HepG2 (cell line): Measurements from ENCODE around the gene GIPC3. TPM values are rescaled to one million over a fixed set of nuclear protein-coding genes. Genes with fewer than 3 reads are reported as not detected.

Experiments
- ATAC-seq: fragments of 200-7000 bp; cut with Tn5 transposase; 3 replicates; pipeline ENCODE4 v1.9.1; 2020; ENCODE audit warnings: mild to moderate bottlenecking, moderate library complexity
- BruUV-seq: library from RNA; stranded (reverse); fragments of 400-500 nt; replicated peaks from 2 replicates; lab custom pipeline; 2021; lab: Mats Ljungman, UMichigan
- CTCF ChIA-PET: fragments of 300-600 bp; formaldehyde crosslinking; extraction: SDS; loops from one replicate; lab custom pipeline; 2021; ENCODE audit warnings: low total read pairs, inconsistent platforms, low intra/inter-chr PET ratio; lab: Yijun Ruan, JAX
- POLR2A ChIA-PET: fragments of 350-600 bp; sonication (Branson Sonifier 250); formaldehyde crosslinking; loops from one replicate; lab custom pipeline; 2020; ENCODE audit warnings: antibody characterized with exemption, inconsistent platforms; lab: Yijun Ruan, JAX
- DNase-seq: peaks from one replicate; pipeline ENCODE4 v3.0.0-alpha.2; 2015; ENCODE audit warnings: low spot score
- FAIRE-seq: peaks from 3 replicates; lab custom pipeline; 2011; peaks lifted over from hg19 to GRCh38; lab: Jason Lieb, UNC
- H2AFZ ChIP-seq: one replicate; pipeline ENCODE4 v1.6.1; 2011; ENCODE audit warnings: low read length, inconsistent platforms
- H3K27ac ChIP-seq: fragments of 300-600 bp; 3 replicates; pipeline ENCODE4 v1.8.0; 2011; ENCODE audit warnings: mixed run types, mild to moderate bottlenecking, mixed read lengths, low read length, inconsistent platforms; ENCODE audit not compliant: insufficient read depth; ENCODE audit errors: extremely low read length
- H3K27me3 ChIP-seq, 2 experiments: fragments of 200-600 bp in 1 of 2; 2 replicates in 1 of 2; 3 replicates in 1 of 2; pipeline versions ENCODE4 v1.6.0 to v1.8.0; 2011; ENCODE audit warnings: low read length in 2 of 2, mild to moderate bottlenecking in 2 of 2, moderate library complexity in 2 of 2, inconsistent platforms in 1 of 2; ENCODE audit not compliant: insufficient read depth in 2 of 2, control insufficient read depth in 1 of 2
- H3K36me3 ChIP-seq, 2 experiments: fragments of 200-600 bp in 1 of 2; replicated peaks in 1 of 2; 2 replicates in 1 of 2; 3 replicates in 1 of 2; pipeline versions ENCODE4 v1.5.1 to v1.8.0; 2011; ENCODE audit warnings: low read length in 2 of 2, inconsistent platforms in 1 of 2; ENCODE audit not compliant: insufficient read depth in 2 of 2, control insufficient read depth in 1 of 2
- H3K4me1 ChIP-seq: 2 replicates; pipeline ENCODE4 v1.5.1; 2012; ENCODE audit warnings: low read length, inconsistent platforms; ENCODE audit not compliant: insufficient read depth
- H3K4me2 ChIP-seq: 2 replicates; pipeline ENCODE4 v1.6.0; 2011; ENCODE audit warnings: low read depth, low read length, inconsistent platforms
- H3K4me3 ChIP-seq, 3 experiments: fragments of 200-600 bp in 1 of 3; sonication (generic), shearing (Covaris generic) in 1 of 3; replicated peaks in 1 of 3; 2 replicates each; pipeline ENCODE4 v1.5.1; 2011 to 2016; ENCODE audit warnings: low read length in 3 of 3, inconsistent platforms in 2 of 3, low read depth in 2 of 3, mild to moderate bottlenecking in 2 of 3, control low read depth in 1 of 3, mixed read lengths in 1 of 3; ENCODE audit not compliant: insufficient read depth in 1 of 3
- H3K79me2 ChIP-seq: one replicate; pipeline ENCODE4 v1.6.1; 2011; ENCODE audit warnings: low read length, inconsistent platforms; ENCODE audit not compliant: insufficient read depth
- H3K9ac ChIP-seq: 2 replicates; pipeline ENCODE4 v1.6.0; 2011; ENCODE audit warnings: mild to moderate bottlenecking, low read depth, low read length, inconsistent platforms; ENCODE audit not compliant: insufficient read depth
- H3K9me3 ChIP-seq: 2 replicates; pipeline ENCODE4 v1.5.1; 2012; ENCODE audit warnings: mild to moderate bottlenecking, low read length
- H4K20me1 ChIP-seq: 2 replicates; pipeline ENCODE4 v1.6.0; 2011; ENCODE audit warnings: inconsistent platforms, mild to moderate bottlenecking, low read length, moderate library complexity; ENCODE audit not compliant: insufficient read depth
- AGO2 ChIP-seq: fragments of 200-400 bp; formaldehyde crosslinking; optimal IDR thresholded peaks from 2 replicates; pipeline ENCODE3; 2017; ENCODE audit warnings: mild to moderate bottlenecking, low read depth, low read length, moderate library complexity
- HNRNPL ChIP-seq: fragments of 200-400 bp; formaldehyde crosslinking; IDR thresholded peaks from 2 replicates; pipeline ENCODE4 v1.6.1; 2017; ENCODE audit warnings: mild to moderate bottlenecking, low read depth, low read length
- RBFOX2 ChIP-seq: fragments of 200-400 bp; formaldehyde crosslinking; IDR thresholded peaks from 2 replicates; pipeline ENCODE4 v1.6.1; 2017; ENCODE audit warnings: low read depth, mild to moderate bottlenecking, low read length
- RFX3 ChIP-seq: IDR thresholded peaks from 2 replicates; pipeline ENCODE4 v1.6.1; 2016; ENCODE audit warnings: missing biosample characterization, missing genetic modification reagents
- SAP130 ChIP-seq: IDR thresholded peaks from 2 replicates; pipeline ENCODE4 v1.6.1; 2016; ENCODE audit warnings: low read depth
- WGBS: methylation state at CpG from one replicate; pipeline ENCODE4 v1.1.6; 2017; ENCODE audit warnings: low lambda C conversion rate; 5-methylcytosine and 5-hydroxymethylcytosine counted together
- in situ Hi-C: cut with HindIII; loops from 2 replicates; pipeline ENCODE4 v1.10.0; 2017; ENCODE audit warnings: low pct_unique_long_range_greater_than_20kb; ENCODE audit not compliant: extremely low pct_ligation_motif_present
- intact Hi-C: fragments of 100-400 bp; cut with micrococcal nuclease; formaldehyde crosslinking; loops from one replicate; pipeline ENCODE4 v1.10.0; 2022; ENCODE audit not compliant: unreplicated experiment
- polyA plus RNA-seq, 8 experiments: library from polyadenylated mRNA; depleted of rRNA in 3 of 8; stranded (reverse) in 7 of 8; unstranded in 1 of 8; fragments of >200 nt; fragmentation: Illumina TruSeq in 4 of 8; extraction: Trizol in 4 of 8; gene quantifications; 2 replicates each; pipeline versions ENCODE4 v1.2.1 to v1.2.3, GENCODE V29; 2011 to 2016; ENCODE audit warnings: low read depth in 4 of 8, missing spikeins in 1 of 8, mixed read lengths in 1 of 8; ENCODE audit not compliant: insufficient read depth in 1 of 8
- total RNA-seq, 5 experiments: library from RNA; depleted of rRNA; stranded (reverse); fragments of >200 nt; fragmentation: Illumina TruSeq; extraction: Trizol; gene quantifications; 2 replicates each; pipeline ENCODE4 v1.2.3, GENCODE V29; 2016; ENCODE audit warnings: low read depth in 1 of 5
- TF ChIP-seq, protein P1 (sequence below): sonication (generic); formaldehyde crosslinking; IDR thresholded peaks from 2 replicates; pipeline ENCODE4 v1.4.0; 2020; ENCODE audit warnings: missing genetic modification reagents

The GIPC3 gene
- total and polyA plus RNA-seq, 2 of the 13 experiments (the other 11 are each of a cell fraction or from before 2014, with no cell fraction given), result 0.05 TPM; not detected in 1

DNA sequence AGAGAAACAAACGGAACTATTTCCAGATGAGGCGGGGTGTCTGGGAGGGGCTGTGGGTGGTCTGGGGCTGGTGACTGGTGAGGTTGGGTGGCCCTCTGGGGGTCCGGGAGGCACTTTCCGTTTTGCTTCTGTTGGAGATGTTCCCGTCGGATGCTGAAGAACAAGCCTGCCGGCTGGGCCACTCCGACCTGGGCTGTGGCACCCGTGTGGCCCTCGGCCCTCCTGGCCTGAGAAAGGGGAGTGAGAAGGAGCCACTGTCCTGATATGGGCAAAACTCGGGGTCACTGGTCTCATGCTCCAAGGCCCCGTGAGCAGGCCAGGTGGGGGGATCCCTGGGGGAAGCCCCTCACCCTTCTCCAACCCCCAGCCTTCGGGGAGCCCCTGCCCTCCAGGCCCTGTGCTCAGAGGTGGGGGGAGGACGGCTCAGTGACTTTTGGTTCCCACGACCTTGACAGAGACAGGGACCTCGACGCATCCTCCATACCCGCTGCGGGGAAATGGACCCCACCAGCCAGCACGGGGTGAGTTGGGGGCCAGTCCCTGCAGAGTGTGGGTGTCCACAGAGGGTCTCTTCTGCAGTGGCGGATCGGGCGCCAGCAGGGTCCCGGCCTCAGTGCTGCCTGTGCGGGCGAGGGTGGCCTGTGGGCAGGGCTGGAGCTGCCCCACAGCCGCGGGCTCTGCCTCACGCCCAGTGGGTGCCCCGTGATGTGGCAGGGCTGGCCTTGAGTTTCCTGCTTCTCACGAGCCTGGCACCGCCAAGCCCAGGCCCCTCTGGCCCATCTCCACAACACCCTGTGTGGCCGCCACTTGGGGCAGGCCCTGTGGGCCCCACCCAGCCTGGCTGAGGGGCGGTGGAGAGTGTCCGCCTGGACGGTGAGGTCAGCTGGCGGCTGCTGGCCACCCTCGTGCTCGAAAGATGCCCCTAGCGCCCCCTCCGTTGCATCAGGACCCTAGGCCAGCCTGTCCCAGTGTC lies 25.8 kb downstream of the GIPC3 start:
- TF ChIP-seq SAP130 (CRISPR knock-in tag) (no peak), RFX3 (CRISPR knock-in tag) (no peak), AGO2 (no peak), HNRNPL (0 out of 2 replicates have a peak, but pooled peaks have one; percentile 18), RBFOX2 (0 out of 2 replicates have a peak, but pooled peaks have one; percentile 21)
- TF ChIP-seq, protein P1, sequence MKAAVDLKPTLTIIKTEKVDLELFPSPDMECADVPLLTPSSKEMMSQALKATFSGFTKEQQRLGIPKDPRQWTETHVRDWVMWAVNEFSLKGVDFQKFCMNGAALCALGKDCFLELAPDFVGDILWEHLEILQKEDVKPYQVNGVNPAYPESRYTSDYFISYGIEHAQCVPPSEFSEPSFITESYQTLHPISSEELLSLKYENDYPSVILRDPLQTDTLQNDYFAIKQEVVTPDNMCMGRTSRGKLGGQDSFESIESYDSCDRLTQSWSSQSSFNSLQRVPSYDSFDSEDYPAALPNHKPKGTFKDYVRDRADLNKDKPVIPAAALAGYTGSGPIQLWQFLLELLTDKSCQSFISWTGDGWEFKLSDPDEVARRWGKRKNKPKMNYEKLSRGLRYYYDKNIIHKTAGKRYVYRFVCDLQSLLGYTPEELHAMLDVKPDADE, result no peak
- H3K4me2 ChIP-seq, result no peak overlapping the region
- ChIA-PET CTCF (no interaction called here), POLR2A (no interaction called here)
- no peaks in the 10 kb centered on the region for H4K20me1 ChIP-seq
- H3K27me3 ChIP-seq, result peaks cover 0 to 5% of the 10 kb centered on the region in 2 experiments; a peak in 2 of 5 replicates
- in situ Hi-C loops (no loop called here), intact Hi-C loops (no loop called here)
- no peak overlapping the region for H3K27ac ChIP-seq
- H3K36me3 ChIP-seq, result peaks cover 3 to 13% of the 10 kb centered on the region in 2 experiments; a peak in 2 of 5 replicates
- WGBS, result 96% methylated on average over 10 of the region's 41 CpGs
- H3K79me2 ChIP-seq, result no peaks in the 10 kb centered on the region
- H3K9ac ChIP-seq, result no peak overlapping the region
- H3K9me3 ChIP-seq, result no peaks in the 10 kb centered on the region
- FAIRE-seq (no peak), ATAC-seq (no peak), DNase-seq (no peak)
- H3K4me3 ChIP-seq, result no peak overlapping the region
- no TSS peak for BruUV-seq
- H3K4me1 ChIP-seq, result peaks cover 19% of the 10 kb centered on the region
- H2AFZ ChIP-seq, result no peak overlapping the region
